PFSK-1 (cell line): ENCODE data around the gene KDF1.

Source experiments
- POLR2AphosphoS5 ChIP-seq: IDR thresholded peaks from 2 replicates; pipeline ENCODE4 v1.6.1; 2012; ENCODE audit warnings: low read depth, mild to moderate bottlenecking, control low read depth, low read length, moderate library complexity
- SIN3A ChIP-seq: IDR thresholded peaks from 2 replicates; pipeline ENCODE4 v1.6.1; 2012; ENCODE audit warnings: mild to moderate bottlenecking, low read length, moderate library complexity, borderline replicate concordance; ENCODE audit not compliant: insufficient read depth
- TAF1 ChIP-seq: IDR thresholded peaks from 2 replicates; pipeline ENCODE4 v1.6.1; 2012; ENCODE audit warnings: low read length, control low read depth, borderline replicate concordance; ENCODE audit not compliant: insufficient read depth
- TF ChIP-seq, protein P1 (sequence below), 2 experiments: IDR thresholded peaks; 2 replicates each; pipeline versions ENCODE4 v1.6.1 to v1.8.0; 2011 to 2012; ENCODE audit warnings: low read depth in 2 of 2, low read length in 2 of 2, control low read depth in 1 of 2, inconsistent platforms in 1 of 2, mild to moderate bottlenecking in 1 of 2, moderate library complexity in 1 of 2; ENCODE audit not compliant: insufficient read depth in 1 of 2

DNA sequence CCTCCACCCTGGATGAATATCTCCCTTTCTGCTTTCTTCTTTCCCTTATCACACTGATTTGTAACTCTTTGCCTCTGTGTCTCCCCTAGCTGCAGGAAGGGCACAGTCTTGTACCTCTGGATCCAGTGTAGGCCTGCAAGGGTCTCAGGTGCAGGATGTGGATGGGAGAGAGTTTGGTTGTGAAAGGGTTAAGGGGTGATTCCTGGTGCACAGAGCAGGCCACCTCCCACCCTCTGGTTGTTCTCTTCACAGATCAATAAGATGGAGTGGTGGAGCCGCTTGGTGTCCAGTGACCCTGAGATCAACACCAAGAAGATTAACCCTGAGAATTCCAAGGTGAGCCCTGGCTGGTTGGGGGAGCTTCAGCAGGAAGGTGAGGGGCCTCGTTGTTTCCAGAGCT is 15.1 kb downstream of the KDF1 start:
- TF ChIP-seq, protein P1, sequence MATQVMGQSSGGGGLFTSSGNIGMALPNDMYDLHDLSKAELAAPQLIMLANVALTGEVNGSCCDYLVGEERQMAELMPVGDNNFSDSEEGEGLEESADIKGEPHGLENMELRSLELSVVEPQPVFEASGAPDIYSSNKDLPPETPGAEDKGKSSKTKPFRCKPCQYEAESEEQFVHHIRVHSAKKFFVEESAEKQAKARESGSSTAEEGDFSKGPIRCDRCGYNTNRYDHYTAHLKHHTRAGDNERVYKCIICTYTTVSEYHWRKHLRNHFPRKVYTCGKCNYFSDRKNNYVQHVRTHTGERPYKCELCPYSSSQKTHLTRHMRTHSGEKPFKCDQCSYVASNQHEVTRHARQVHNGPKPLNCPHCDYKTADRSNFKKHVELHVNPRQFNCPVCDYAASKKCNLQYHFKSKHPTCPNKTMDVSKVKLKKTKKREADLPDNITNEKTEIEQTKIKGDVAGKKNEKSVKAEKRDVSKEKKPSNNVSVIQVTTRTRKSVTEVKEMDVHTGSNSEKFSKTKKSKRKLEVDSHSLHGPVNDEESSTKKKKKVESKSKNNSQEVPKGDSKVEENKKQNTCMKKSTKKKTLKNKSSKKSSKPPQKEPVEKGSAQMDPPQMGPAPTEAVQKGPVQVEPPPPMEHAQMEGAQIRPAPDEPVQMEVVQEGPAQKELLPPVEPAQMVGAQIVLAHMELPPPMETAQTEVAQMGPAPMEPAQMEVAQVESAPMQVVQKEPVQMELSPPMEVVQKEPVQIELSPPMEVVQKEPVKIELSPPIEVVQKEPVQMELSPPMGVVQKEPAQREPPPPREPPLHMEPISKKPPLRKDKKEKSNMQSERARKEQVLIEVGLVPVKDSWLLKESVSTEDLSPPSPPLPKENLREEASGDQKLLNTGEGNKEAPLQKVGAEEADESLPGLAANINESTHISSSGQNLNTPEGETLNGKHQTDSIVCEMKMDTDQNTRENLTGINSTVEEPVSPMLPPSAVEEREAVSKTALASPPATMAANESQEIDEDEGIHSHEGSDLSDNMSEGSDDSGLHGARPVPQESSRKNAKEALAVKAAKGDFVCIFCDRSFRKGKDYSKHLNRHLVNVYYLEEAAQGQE (IDR thresholded peaks at IDR 0.05; ENCODE audit: insufficient read depth in 1 of 2, low read depth in 2 of 2, low read length in 2 of 2) = no peak
- TF ChIP-seq POLR2AphosphoS5 (no peak), SIN3A (no peak), TAF1 (no peak)
